A549 (cell line): ENCODE measurements around the gene CLDN2. TPM values are rescaled to one million over a fixed set of nuclear protein-coding genes. Genes with fewer than 3 reads are reported as not detected.

ENCODE experiments used
- ATAC-seq, 2 experiments: fragments of 200-7000 bp in 1 of 2; fragments of >200 bp in 1 of 2; cut with Nextera tagmentation in 1 of 2; cut with Tn5 transposase in 1 of 2; 3 replicates each; pipeline versions ENCODE4 v1.8.0 to v1.9.1; 2018 to 2020; ENCODE audit warnings: mild to moderate bottlenecking in 1 of 2, moderate library complexity in 1 of 2
- CTCF ChIA-PET: fragments of 300-600 bp; sonication (Branson Sonifier 250); formaldehyde crosslinking; extraction: SDS; loops from one replicate; lab custom pipeline; 2021; ENCODE audit warnings: antibody characterized with exemption, inconsistent platforms; lab: Yijun Ruan, JAX
- POLR2A ChIA-PET: fragments of 350-600 bp; formaldehyde crosslinking; extraction: SDS; loops from one replicate; lab custom pipeline; 2021; ENCODE audit warnings: antibody characterized with exemption, inconsistent platforms; lab: Yijun Ruan, JAX
- DNase-seq, 2 experiments: peaks; one replicate each; pipeline versions ENCODE4 v3.0.0 to v3.0.0-alpha.2; 2011 to 2016; ENCODE audit warnings: low read depth in 1 of 2, low spot score in 1 of 2
- FAIRE-seq: peaks from 2 replicates; lab custom pipeline; 2011; peaks lifted over from hg19 to GRCh38; lab: Jason Lieb, UNC
- H3K27ac ChIP-seq, 2 experiments: fragments of >200 bp; sonication (Bioruptor Twin); formaldehyde crosslinking; 3 replicates each; pipeline ENCODE4 v1.5.1; 2016 to 2017
- H3K4me1 ChIP-seq: fragments of >200 bp; sonication (Bioruptor Twin); formaldehyde crosslinking; 3 replicates; pipeline ENCODE4 v1.6.1; 2016
- H3K4me2 ChIP-seq: fragments of >200 bp; sonication (Bioruptor Twin); formaldehyde crosslinking; 3 replicates; pipeline ENCODE4 v1.6.1; 2016
- H3K4me3 ChIP-seq: fragments of >200 bp; sonication (Bioruptor Twin); formaldehyde crosslinking; 3 replicates; pipeline ENCODE4 v1.5.1; 2016
- H3K9me3 ChIP-seq: fragments of >200 bp; sonication (Bioruptor Twin); formaldehyde crosslinking; 3 replicates; pipeline ENCODE4 v1.6.1; 2016
- BHLHE40 ChIP-seq: IDR thresholded peaks from 2 replicates; pipeline ENCODE4 v1.6.1; 2012; ENCODE audit warnings: low read depth, low read length, inconsistent platforms
- CBX2 ChIP-seq: fragments of 200-600 bp; sonication (generic); IDR thresholded peaks from 2 replicates; pipeline ENCODE4 v1.6.1; 2016; ENCODE audit warnings: low read depth, mild to moderate bottlenecking, borderline replicate concordance
- CEBPB ChIP-seq, 2 experiments: fragments of >200 bp in 1 of 2; sonication (Bioruptor Twin) in 1 of 2; formaldehyde crosslinking in 1 of 2; IDR thresholded peaks; 2 replicates each; pipeline ENCODE4 v1.6.1; 2012 to 2016
- CTCF ChIP-seq: fragments of >200 bp; sonication (Bioruptor Twin); formaldehyde crosslinking; IDR thresholded peaks from 3 replicates; pipeline ENCODE4 v1.5.1; 2016
- EHF ChIP-seq: fragments of 250-450 bp; sonication (Bioruptor Pico); IDR thresholded peaks from 2 replicates; pipeline ENCODE4 v1.5.0; 2020; ENCODE audit warnings: mild to moderate bottlenecking
- EHMT2 ChIP-seq: fragments of 200-600 bp; sonication (generic); IDR thresholded peaks from 2 replicates; pipeline ENCODE4 v1.6.1; 2016; ENCODE audit warnings: antibody characterized with exemption, low read depth, mild to moderate bottlenecking, moderate library complexity
- ELK1 ChIP-seq: fragments of 150-350 bp; IDR thresholded peaks from 2 replicates; pipeline ENCODE4 v1.6.1; 2014; ENCODE audit warnings: low read depth, mild to moderate bottlenecking, low read length
- EP300 ChIP-seq, 2 experiments: fragments of >200 bp; sonication (Bioruptor Twin); formaldehyde crosslinking; IDR thresholded peaks; 2 replicates in 1 of 2; 3 replicates in 1 of 2; pipeline ENCODE4 v1.6.1; 2016 to 2017
- ESRRA ChIP-seq: fragments of 150-350 bp; IDR thresholded peaks from 2 replicates; pipeline ENCODE4 v1.6.1; 2014; ENCODE audit warnings: mild to moderate bottlenecking, low read length, borderline replicate concordance
- FOSB ChIP-seq: fragments of 250-450 bp; sonication (Bioruptor Pico); IDR thresholded peaks from 2 replicates; pipeline ENCODE4 v1.5.0; 2020; ENCODE audit warnings: mild to moderate bottlenecking, moderate library complexity
- HDAC2 ChIP-seq: fragments of 200-600 bp; sonication (generic); IDR thresholded peaks from 2 replicates; pipeline ENCODE4 v1.6.1; 2016
- HEYL ChIP-seq: fragments of 250-450 bp; sonication (Bioruptor Pico); IDR thresholded peaks from 2 replicates; pipeline ENCODE4 v1.8.0; 2021; ENCODE audit warnings: mild to moderate bottlenecking, moderate library complexity
- HOXB13 ChIP-seq: fragments of 250-450 bp; sonication (Bioruptor Pico); IDR thresholded peaks from 2 replicates; pipeline ENCODE4 v1.5.0; 2020; ENCODE audit warnings: low read depth, mild to moderate bottlenecking, moderate library complexity
- HOXB5 ChIP-seq: fragments of 250-450 bp; sonication (Bioruptor Pico); IDR thresholded peaks from 2 replicates; pipeline ENCODE4 v1.5.0; 2020; ENCODE audit warnings: mild to moderate bottlenecking, moderate library complexity
- MAZ ChIP-seq: fragments of 150-350 bp; IDR thresholded peaks from 2 replicates; pipeline ENCODE4 v1.6.1; 2014; ENCODE audit warnings: antibody characterized with exemption, low read depth, low read length, borderline replicate concordance
- NPAS2 ChIP-seq: fragments of 250-450 bp; sonication (Bioruptor Pico); IDR thresholded peaks from 2 replicates; pipeline ENCODE4 v1.8.0; 2022; ENCODE audit warnings: mild to moderate bottlenecking, moderate library complexity, borderline replicate concordance
- PBX3 ChIP-seq: IDR thresholded peaks from 2 replicates; pipeline ENCODE4 v1.6.1; 2012
- POLR2A ChIP-seq: IDR thresholded peaks from 2 replicates; pipeline ENCODE4 v1.6.1; 2012; ENCODE audit warnings: mild to moderate bottlenecking, low read length
- RAD21 ChIP-seq, 2 experiments: fragments of >200 bp in 1 of 2; sonication (Bioruptor Twin) in 1 of 2; formaldehyde crosslinking in 1 of 2; IDR thresholded peaks in 1 of 2; conservative IDR thresholded peaks in 1 of 2; 2 replicates in 1 of 2; 3 replicates in 1 of 2; pipeline ENCODE4 v1.6.1; 2012 to 2018; ENCODE audit warnings: inconsistent platforms in 1 of 2
- RCOR1 ChIP-seq: fragments of 150-350 bp; IDR thresholded peaks from 2 replicates; pipeline ENCODE4 v1.6.1; 2014; ENCODE audit warnings: antibody characterized with exemption, low read length, low read depth
- SMC3 ChIP-seq: fragments of >200 bp; sonication (Bioruptor Twin); formaldehyde crosslinking; IDR thresholded peaks from 3 replicates; pipeline ENCODE4 v1.6.1; 2018; ENCODE audit warnings: inconsistent platforms
- SREBF2 ChIP-seq: fragments of 450-650 bp; IDR thresholded peaks from 2 replicates; pipeline ENCODE4 v1.6.1; 2014; ENCODE audit warnings: mild to moderate bottlenecking, moderate library complexity
- ZC3H11A ChIP-seq: fragments of 450-650 bp; IDR thresholded peaks from 2 replicates; pipeline ENCODE4 v1.6.1; 2014; ENCODE audit warnings: antibody characterized with exemption, mild to moderate bottlenecking
- WGBS: methylation state at CpG from one replicate; pipeline ENCODE4 v1.1.6; 2017; ENCODE audit errors: missing lambda C conversion rate; 5-methylcytosine and 5-hydroxymethylcytosine counted together
- polyA plus RNA-seq, 4 experiments: library from polyadenylated mRNA; depleted of rRNA in 3 of 4; stranded (reverse); fragments of >200 nt; fragmentation: RNase III in 1 of 4; extraction: RNeasy Plus Mini Kit Qiagen cat#74134 plus additional on column Dnase treatment in 1 of 4; gene quantifications; 2 replicates in 3 of 4; 3 replicates in 1 of 4; pipeline ENCODE4 v1.2.3, GENCODE V29; 2011 to 2017
- TF ChIP-seq, protein P1 (sequence below): fragments of 250-450 bp; sonication (Bioruptor Pico); IDR thresholded peaks from 2 replicates; pipeline ENCODE4 v1.5.0; 2021; ENCODE audit warnings: mild to moderate bottlenecking, moderate library complexity, borderline replicate concordance
- TF ChIP-seq, protein P2 (sequence below): fragments of >200 bp; sonication (Bioruptor Twin); formaldehyde crosslinking; IDR thresholded peaks from 2 replicates; pipeline ENCODE4 v1.6.1; 2016
- TF ChIP-seq, protein P3 (sequence below): fragments of 200-600 bp; sonication (generic); IDR thresholded peaks from 2 replicates; pipeline ENCODE4 v1.6.1; 2016; ENCODE audit warnings: antibody characterized with exemption, mild to moderate bottlenecking, moderate library complexity

CLDN2 gene
- polyA plus RNA-seq, 2 of the 4 experiments (the other 2 are of a cell fraction) = 28.1 to 28.6 TPM

- TF ChIP-seq, protein P1, sequence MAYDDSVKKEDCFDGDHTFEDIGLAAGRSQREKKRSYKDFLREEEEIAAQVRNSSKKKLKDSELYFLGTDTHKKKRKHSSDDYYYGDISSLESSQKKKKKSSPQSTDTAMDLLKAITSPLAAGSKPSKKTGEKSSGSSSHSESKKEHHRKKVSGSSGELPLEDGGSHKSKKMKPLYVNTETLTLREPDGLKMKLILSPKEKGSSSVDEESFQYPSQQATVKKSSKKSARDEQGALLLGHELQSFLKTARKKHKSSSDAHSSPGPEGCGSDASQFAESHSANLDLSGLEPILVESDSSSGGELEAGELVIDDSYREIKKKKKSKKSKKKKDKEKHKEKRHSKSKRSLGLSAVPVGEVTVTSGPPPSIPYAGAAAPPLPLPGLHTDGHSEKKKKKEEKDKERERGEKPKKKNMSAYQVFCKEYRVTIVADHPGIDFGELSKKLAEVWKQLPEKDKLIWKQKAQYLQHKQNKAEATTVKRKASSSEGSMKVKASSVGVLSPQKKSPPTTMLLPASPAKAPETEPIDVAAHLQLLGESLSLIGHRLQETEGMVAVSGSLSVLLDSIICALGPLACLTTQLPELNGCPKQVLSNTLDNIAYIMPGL = no peak
- TF ChIP-seq ELK1 = no peak
- no peak for TF ChIP-seq MAZ
- no peak for TF ChIP-seq POLR2A
- TF ChIP-seq HDAC2 = no peak
- no peak for TF ChIP-seq SMC3
- TF ChIP-seq ESRRA = no peak
- TF ChIP-seq HOXB5 = no peak
Observed at GRCh38 chrX:106901341-106901740, 18.9 kb upstream of the CLDN2 start (continued).

DNA sequence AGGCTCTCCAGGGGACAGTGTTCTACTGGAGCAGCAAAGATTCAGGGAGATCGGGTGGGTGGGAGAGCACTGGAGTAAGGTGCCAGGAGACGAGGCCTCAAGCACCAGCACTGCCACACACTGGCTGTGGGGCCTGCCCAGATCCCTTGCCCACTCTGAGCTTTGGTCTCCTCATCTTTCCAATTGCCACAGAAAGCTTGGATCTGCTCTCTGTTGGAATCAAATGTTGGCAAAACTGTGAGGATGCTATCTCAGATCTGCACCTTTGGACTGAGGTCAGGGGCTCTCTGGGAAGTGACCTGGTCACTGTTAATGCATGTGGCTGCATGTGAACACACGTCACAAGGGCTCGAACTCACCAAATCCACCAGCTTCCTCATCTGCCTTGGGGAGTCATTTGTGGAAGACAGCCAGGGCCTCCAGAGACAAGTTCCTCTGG is 18.4 kb upstream of the CLDN2 start:
- peaks cover 38% of the 10 kb centered on the region for H3K4me1 ChIP-seq
- TF ChIP-seq HEYL (CRISPR knock-in tag) (no peak), ZC3H11A (no peak), CTCF (no peak), NPAS2 (CRISPR knock-in tag) (no peak), BHLHE40 (no peak), EHF (CRISPR knock-in tag) (no peak), RAD21 (conservative IDR thresholded peaks at IDR 0.05 in 1 of 2, IDR thresholded peaks at IDR 0.05 in 1 of 2) (no peak), CBX2 (no peak)
- TF ChIP-seq, protein P2, sequence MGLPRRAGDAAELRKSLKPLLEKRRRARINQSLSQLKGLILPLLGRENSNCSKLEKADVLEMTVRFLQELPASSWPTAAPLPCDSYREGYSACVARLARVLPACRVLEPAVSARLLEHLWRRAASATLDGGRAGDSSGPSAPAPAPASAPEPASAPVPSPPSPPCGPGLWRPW = no peak
- FAIRE-seq = no peak
- no peaks in the 10 kb centered on the region for H3K9me3 ChIP-seq
- peak overlapping the region; percentile 33 to 88; a peak in 5 of 6 replicates for H3K27ac ChIP-seq
- ChIA-PET POLR2A (no interaction called here), CTCF (interaction anchor here (0.6 to 7.7 kb wide), 7 partner anchors 10 to 84 kb away, joined by 3 to 94 read pairs (median 4); no protein-coding TSS in a partner anchor)
- ATAC-seq = no peak
- no peak for DNase-seq
- 93% methylated on average over 2 of the region's 4 CpGs for WGBS
- no peak overlapping the region for H3K4me3 ChIP-seq
- H3K4me2 ChIP-seq = no peak overlapping the region

DNA sequence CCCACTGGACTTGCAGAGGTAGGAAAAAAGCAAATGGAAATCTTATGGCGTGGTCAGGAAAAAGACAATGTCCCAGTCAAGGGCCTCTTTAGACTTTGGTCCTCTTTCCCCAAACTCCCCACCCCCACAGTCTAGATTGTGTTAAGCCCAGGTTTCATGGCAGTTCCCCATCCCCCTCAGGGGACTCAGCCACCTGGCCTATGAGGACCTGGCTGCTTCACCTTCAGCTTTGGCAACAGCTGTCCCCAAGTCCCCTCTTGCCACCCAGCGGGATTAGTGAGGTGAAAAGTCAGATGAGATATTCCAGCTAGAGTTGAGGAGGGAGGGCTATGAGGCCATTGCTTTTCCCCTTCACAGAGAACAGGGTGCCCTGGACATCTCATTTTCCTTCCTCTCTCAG is 17.5 kb upstream of the CLDN2 start:
- peak overlapping the region; percentile 33 to 88; a peak in 5 of 6 replicates for H3K27ac ChIP-seq
- DNase-seq (no peak), ATAC-seq (no peak), FAIRE-seq (no peak)
- no peak overlapping the region for H3K4me3 ChIP-seq
- H3K4me1 ChIP-seq = peaks cover 29% of the 10 kb centered on the region
- ChIA-PET POLR2A (no interaction called here), CTCF (interaction anchor here (4.8 to 7.7 kb wide), 3 partner anchors 9 to 57 kb away, joined by 26 to 94 read pairs (median 57); no protein-coding TSS in a partner anchor)
- H3K4me2 ChIP-seq = no peak overlapping the region
- 94% methylated on average over 2 of the region's 2 CpGs for WGBS
- no peaks in the 10 kb centered on the region for H3K9me3 ChIP-seq
- TF ChIP-seq RCOR1 = no peak
- TF ChIP-seq FOSB (CRISPR knock-in tag) = no peak
- TF ChIP-seq EP300 (IDR thresholded peaks at IDR 0.05) = no peak
- TF ChIP-seq BHLHE40 = no peak
- no peak for TF ChIP-seq PBX3
- TF ChIP-seq SREBF2 = no peak
- TF ChIP-seq, protein P3, sequence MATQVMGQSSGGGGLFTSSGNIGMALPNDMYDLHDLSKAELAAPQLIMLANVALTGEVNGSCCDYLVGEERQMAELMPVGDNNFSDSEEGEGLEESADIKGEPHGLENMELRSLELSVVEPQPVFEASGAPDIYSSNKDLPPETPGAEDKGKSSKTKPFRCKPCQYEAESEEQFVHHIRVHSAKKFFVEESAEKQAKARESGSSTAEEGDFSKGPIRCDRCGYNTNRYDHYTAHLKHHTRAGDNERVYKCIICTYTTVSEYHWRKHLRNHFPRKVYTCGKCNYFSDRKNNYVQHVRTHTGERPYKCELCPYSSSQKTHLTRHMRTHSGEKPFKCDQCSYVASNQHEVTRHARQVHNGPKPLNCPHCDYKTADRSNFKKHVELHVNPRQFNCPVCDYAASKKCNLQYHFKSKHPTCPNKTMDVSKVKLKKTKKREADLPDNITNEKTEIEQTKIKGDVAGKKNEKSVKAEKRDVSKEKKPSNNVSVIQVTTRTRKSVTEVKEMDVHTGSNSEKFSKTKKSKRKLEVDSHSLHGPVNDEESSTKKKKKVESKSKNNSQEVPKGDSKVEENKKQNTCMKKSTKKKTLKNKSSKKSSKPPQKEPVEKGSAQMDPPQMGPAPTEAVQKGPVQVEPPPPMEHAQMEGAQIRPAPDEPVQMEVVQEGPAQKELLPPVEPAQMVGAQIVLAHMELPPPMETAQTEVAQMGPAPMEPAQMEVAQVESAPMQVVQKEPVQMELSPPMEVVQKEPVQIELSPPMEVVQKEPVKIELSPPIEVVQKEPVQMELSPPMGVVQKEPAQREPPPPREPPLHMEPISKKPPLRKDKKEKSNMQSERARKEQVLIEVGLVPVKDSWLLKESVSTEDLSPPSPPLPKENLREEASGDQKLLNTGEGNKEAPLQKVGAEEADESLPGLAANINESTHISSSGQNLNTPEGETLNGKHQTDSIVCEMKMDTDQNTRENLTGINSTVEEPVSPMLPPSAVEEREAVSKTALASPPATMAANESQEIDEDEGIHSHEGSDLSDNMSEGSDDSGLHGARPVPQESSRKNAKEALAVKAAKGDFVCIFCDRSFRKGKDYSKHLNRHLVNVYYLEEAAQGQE = no peak
- TF ChIP-seq CEBPB (IDR thresholded peaks at IDR 0.05) = no peak
- TF ChIP-seq HOXB13 = no peak
- TF ChIP-seq ZC3H11A = no peak
- TF ChIP-seq EHMT2 = no peak
